ENCODE measurements around the gene KDM7A.

DNA sequence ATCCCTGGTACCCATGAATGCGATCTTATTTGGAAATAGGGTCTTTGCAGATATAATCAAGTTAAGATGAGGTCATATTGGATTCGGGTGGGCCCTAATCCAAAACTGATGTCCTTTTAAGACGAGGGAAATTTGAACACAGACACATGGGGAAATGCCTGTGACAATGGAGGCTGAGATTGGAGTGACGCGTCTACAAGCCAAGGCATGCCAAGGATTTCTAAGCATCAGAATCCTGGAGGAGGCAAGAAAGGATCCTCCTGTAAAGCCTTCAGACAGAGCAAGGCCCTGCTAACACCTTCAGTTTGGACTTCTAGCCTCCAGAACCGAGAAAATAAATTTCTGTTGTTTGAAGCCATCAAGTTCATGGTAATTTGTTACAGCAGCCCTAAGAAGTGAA lies 132.5 kb downstream of the KDM7A start:
- TF ChIP-seq, protein P1, sequence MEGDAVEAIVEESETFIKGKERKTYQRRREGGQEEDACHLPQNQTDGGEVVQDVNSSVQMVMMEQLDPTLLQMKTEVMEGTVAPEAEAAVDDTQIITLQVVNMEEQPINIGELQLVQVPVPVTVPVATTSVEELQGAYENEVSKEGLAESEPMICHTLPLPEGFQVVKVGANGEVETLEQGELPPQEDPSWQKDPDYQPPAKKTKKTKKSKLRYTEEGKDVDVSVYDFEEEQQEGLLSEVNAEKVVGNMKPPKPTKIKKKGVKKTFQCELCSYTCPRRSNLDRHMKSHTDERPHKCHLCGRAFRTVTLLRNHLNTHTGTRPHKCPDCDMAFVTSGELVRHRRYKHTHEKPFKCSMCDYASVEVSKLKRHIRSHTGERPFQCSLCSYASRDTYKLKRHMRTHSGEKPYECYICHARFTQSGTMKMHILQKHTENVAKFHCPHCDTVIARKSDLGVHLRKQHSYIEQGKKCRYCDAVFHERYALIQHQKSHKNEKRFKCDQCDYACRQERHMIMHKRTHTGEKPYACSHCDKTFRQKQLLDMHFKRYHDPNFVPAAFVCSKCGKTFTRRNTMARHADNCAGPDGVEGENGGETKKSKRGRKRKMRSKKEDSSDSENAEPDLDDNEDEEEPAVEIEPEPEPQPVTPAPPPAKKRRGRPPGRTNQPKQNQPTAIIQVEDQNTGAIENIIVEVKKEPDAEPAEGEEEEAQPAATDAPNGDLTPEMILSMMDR (IDR thresholded peaks at IDR 0.05; ENCODE audit: poor library complexity): no peak
- TF ChIP-seq EZH2phosphoT487 (IDR thresholded peaks at IDR 0.05; ENCODE audit: low read depth, severe bottlenecking, unreplicated experiment): no peak

Measured in hepatocyte (in vitro differentiated cells).